ENCODE results near the gene LILRA2.

GRCh38 chr19:54548806-54549205, 24.8 kb upstream of the LILRA2 start:
- TF ChIP-seq CTCF (conservative IDR thresholded peaks at IDR 0.05; ENCODE audit: low read length) (no peak), EZH2phosphoT487 (IDR thresholded peaks at IDR 0.05; ENCODE audit: borderline replicate concordance) (no peak)

All from Loucy (cell line).